ENCODE measurements around the gene FBXW8. TPM values are rescaled to one million over a fixed set of nuclear protein-coding genes. Genes with fewer than 3 reads are reported as not detected.

The FBXW8 gene
- total RNA-seq, 1 experiment from 2014 or later: 15.3 TPM

DNA sequence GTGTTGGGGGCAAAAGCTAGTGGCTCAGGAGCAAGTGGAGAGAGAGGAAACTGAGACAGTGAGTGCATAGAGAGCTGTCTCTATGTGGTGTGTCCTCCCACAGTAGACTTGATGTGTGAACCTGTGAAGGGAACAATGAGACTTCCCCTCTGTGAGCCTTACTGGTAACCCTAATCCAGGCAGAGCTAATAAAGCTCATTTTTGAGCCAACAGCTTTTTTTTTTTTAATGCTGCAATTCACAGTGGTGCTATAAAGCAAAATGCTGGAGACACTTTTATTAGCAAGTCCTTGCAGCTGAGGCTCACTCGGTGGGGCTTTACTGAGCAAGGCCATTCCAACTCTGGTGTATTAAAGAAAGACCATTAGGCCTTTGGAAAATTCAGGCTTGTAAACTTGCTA lies 26.9 kb downstream of the FBXW8 start:
- H3K56ac ChIP-seq (ENCODE audit: insufficient read length, low read depth, low read length): no peak overlapping the region
- H3K23me2 ChIP-seq (ENCODE audit: insufficient read length, low read depth, low read length, poor library complexity, severe bottlenecking): no peaks in the 10 kb centered on the region
- TF ChIP-seq, protein P1, sequence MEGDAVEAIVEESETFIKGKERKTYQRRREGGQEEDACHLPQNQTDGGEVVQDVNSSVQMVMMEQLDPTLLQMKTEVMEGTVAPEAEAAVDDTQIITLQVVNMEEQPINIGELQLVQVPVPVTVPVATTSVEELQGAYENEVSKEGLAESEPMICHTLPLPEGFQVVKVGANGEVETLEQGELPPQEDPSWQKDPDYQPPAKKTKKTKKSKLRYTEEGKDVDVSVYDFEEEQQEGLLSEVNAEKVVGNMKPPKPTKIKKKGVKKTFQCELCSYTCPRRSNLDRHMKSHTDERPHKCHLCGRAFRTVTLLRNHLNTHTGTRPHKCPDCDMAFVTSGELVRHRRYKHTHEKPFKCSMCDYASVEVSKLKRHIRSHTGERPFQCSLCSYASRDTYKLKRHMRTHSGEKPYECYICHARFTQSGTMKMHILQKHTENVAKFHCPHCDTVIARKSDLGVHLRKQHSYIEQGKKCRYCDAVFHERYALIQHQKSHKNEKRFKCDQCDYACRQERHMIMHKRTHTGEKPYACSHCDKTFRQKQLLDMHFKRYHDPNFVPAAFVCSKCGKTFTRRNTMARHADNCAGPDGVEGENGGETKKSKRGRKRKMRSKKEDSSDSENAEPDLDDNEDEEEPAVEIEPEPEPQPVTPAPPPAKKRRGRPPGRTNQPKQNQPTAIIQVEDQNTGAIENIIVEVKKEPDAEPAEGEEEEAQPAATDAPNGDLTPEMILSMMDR (conservative IDR thresholded peaks at IDR 0.05): no peak
- H2BK12ac ChIP-seq (ENCODE audit: insufficient read length, low read depth, low read length): no peak overlapping the region
- no peak overlapping the region for H2BK20ac ChIP-seq (ENCODE audit: low read depth, low read length, poor library complexity, severe bottlenecking)
- H3K23ac ChIP-seq (ENCODE audit: insufficient read length, low read depth, low read length): no peak overlapping the region
- Mint-ChIP-seq H3K9me3 (peaks cover 7 to 10% of the 10 kb centered on the region in 2 experiments; a peak in 3 of 5 replicates), H3K27ac (peak overlapping the region in 1 of 3 experiments; percentile 57; a peak in 1 of 7 replicates), H3K27me3 (ENCODE audit: low read depth) (no peaks in the 10 kb centered on the region), H3K4me1 (no peaks in the 10 kb centered on the region), H3K36me3 (ENCODE audit: insufficient read depth in 1 of 3, low read depth in 3 of 3) (peaks cover 15 to 34% (median 30%) of the 10 kb centered on the region in 3 experiments), H3K4me3 (no peak overlapping the region)
- H2BK5ac ChIP-seq (ENCODE audit: insufficient read length, low read length): no peak overlapping the region
- no peak overlapping the region for H4K5ac ChIP-seq (ENCODE audit: insufficient read length, low read depth, low read length)
- H3K27ac ChIP-seq (ENCODE audit: insufficient read length, low read depth, low read length): no peak overlapping the region
- H3K4ac ChIP-seq (ENCODE audit: low read depth, low read length): no peak overlapping the region
- H4K20me1 ChIP-seq (ENCODE audit: control insufficient read depth, insufficient read depth, insufficient read length): no peaks in the 10 kb centered on the region
- H3K4me1 ChIP-seq (ENCODE audit: insufficient read depth, low read length): no peaks in the 10 kb centered on the region
- no peak overlapping the region for H3K18ac ChIP-seq (ENCODE audit: insufficient read length, low read depth, low read length)
- no peak for DNase-seq
- no peaks in the 10 kb centered on the region for H3K9me3 ChIP-seq (ENCODE audit: control insufficient read depth, low read depth, low read length)
- no peak overlapping the region for H4K91ac ChIP-seq (ENCODE audit: insufficient read length, low read depth, low read length)
- H3T11ph ChIP-seq (ENCODE audit: low read length): no peak overlapping the region
- H3K4me2 ChIP-seq (ENCODE audit: insufficient read depth, insufficient read length, low read length): no peak overlapping the region
- no peaks in the 10 kb centered on the region for H3K79me2 ChIP-seq (ENCODE audit: insufficient read depth, low read length)
- no peak overlapping the region for H2BK120ac ChIP-seq (ENCODE audit: low read depth, low read length, poor library complexity, severe bottlenecking)
- no peak overlapping the region for H2AFZ ChIP-seq (ENCODE audit: low read length)
- H3K9ac ChIP-seq (ENCODE audit: extremely low read depth, insufficient read length, low read length): no peak overlapping the region
- H2AK5ac ChIP-seq (ENCODE audit: insufficient read length, low read length): no peak overlapping the region
- H3K27me3 ChIP-seq (ENCODE audit: insufficient read depth, low read length): no peaks in the 10 kb centered on the region; the same call in 1 of the 2 replicates
- H4K8ac ChIP-seq (replicated peaks; ENCODE audit: insufficient read length, low read depth, low read length): no peak overlapping the region
- peaks cover 5% of the 10 kb centered on the region for H3K79me1 ChIP-seq (ENCODE audit: insufficient read depth, low read depth, low read length, poor library complexity, severe bottlenecking)
- H2BK15ac ChIP-seq (ENCODE audit: low read depth, low read length): no peak overlapping the region
- no CpG with 5 or more reads among the region's 1 CpG for WGBS (ENCODE audit: extremely low coverage, insufficient read length, low lambda C conversion rate)
- no peak overlapping the region for H3K14ac ChIP-seq (ENCODE audit: insufficient read depth, low read length)
